GM10266 (cell line): ENCODE results near the gene RAX2.

ENCODE experiments used
- DNase-seq: peaks from one replicate; pipeline ENCODE4 v3.0.0; 2012; ENCODE audit errors: extremely low spot score
- CTCF ChIP-seq: IDR thresholded peaks from 2 replicates; pipeline ENCODE4 v1.5.1; 2012; ENCODE audit warnings: mild to moderate bottlenecking, low read depth; ENCODE audit not compliant: control insufficient read depth, insufficient read depth; ENCODE audit errors: missing control alignments

Gene RAX2

GRCh38 chr19:3730457-3730958 lies 41.5 kb downstream of the RAX2 start:
- DNase-seq: no peak
- no peak for TF ChIP-seq CTCF

GRCh38 chr19:3725640-3726310 lies 46.3 kb downstream of the RAX2 start:
- no peak for DNase-seq
- TF ChIP-seq CTCF: no peak

GRCh38 chr19:3725121-3725520 lies 46.9 kb downstream of the RAX2 start:
- no peak for TF ChIP-seq CTCF

GRCh38 chr19:3723883-3724282 lies 48.1 kb downstream of the RAX2 start:
- DNase-seq: no peak
- TF ChIP-seq CTCF: no peak

More at GRCh38 chr19:3725121-3725520, 46.9 kb downstream of the RAX2 start:
- DNase-seq: no peak

GRCh38 chr19:3723110-3723488 lies 48.9 kb downstream of the RAX2 start:
- TF ChIP-seq CTCF: no peak
- no peak for DNase-seq

GRCh38 chr19:3722443-3723109 lies 49.5 kb downstream of the RAX2 start:
- no peak for TF ChIP-seq CTCF
- no peak for DNase-seq

- TF ChIP-seq CTCF: no peak
- DNase-seq: peak; percentile 32
These were observed 50.1 kb downstream of the RAX2 start for GRCh38 chr19:3721887-3722442.
